OCI-LY3 (cell line): ENCODE results near the gene CCDC126.

ENCODE experiments used
- H2AFZ ChIP-seq: fragments of 200-600, 300-600 bp; shearing (Covaris generic); 2 replicates; pipeline ENCODE4 v1.6.0; 2014; ENCODE audit warnings: antibody characterized with exemption, low read depth, low read length
- H3K27ac ChIP-seq: fragments of 200-600, 300-600 bp; sonication (generic); 2 replicates; pipeline ENCODE4 v1.5.1; 2014; ENCODE audit warnings: mild to moderate bottlenecking, low read length, moderate library complexity, mixed read lengths
- H3K27me3 ChIP-seq: fragments of 200-600, 300-600 bp; sonication (generic); 2 replicates; pipeline ENCODE4 v1.6.1; 2014; ENCODE audit warnings: low read depth, low read length, mixed read lengths
- H3K36me3 ChIP-seq: fragments of 200-600, 300-600 bp; sonication (generic); replicated peaks from 2 replicates; pipeline ENCODE3; 2014; ENCODE audit warnings: low read depth, low read length, mixed read lengths
- H3K4me1 ChIP-seq: fragments of 300-600, 200-600 bp; sonication (generic); 2 replicates; pipeline ENCODE4 v1.6.1; 2014; ENCODE audit warnings: low read length, mixed read lengths
- H3K4me2 ChIP-seq: fragments of 200-600, 300-600 bp; sonication (generic); 2 replicates; pipeline ENCODE4 v1.6.1; 2014; ENCODE audit warnings: low read length, mixed read lengths
- H3K4me3 ChIP-seq: fragments of 300-600, 200-600 bp; sonication (generic); 2 replicates; pipeline ENCODE4 v1.5.1; 2014; ENCODE audit warnings: antibody characterized with exemption, mild to moderate bottlenecking, low read length, moderate library complexity
- H3K79me2 ChIP-seq: fragments of 300-600, 200-600 bp; shearing (Covaris generic); 2 replicates; pipeline ENCODE4 v1.6.1; 2014; ENCODE audit warnings: mild to moderate bottlenecking, low read length, mixed read lengths
- H3K9ac ChIP-seq: fragments of 300-600, 200-600 bp; shearing (Covaris generic); 2 replicates; pipeline ENCODE4 v1.6.0; 2014; ENCODE audit warnings: mild to moderate bottlenecking, low read length, moderate library complexity
- H3K9me3 ChIP-seq: fragments of 200-600, 300-600 bp; shearing (Covaris generic); 2 replicates; pipeline ENCODE4 v1.6.1; 2014; ENCODE audit warnings: low read length, mixed read lengths; ENCODE audit not compliant: insufficient read depth
- H4K20me1 ChIP-seq: fragments of 200-600, 300-600 bp; sonication (generic); 2 replicates; pipeline ENCODE4 v1.6.1; 2016; ENCODE audit warnings: low read length, mixed read lengths; ENCODE audit not compliant: insufficient read depth
- EZH2phosphoT487 ChIP-seq: fragments of 200-600 bp; shearing (Covaris generic); IDR thresholded peaks from 2 replicates; pipeline ENCODE4 v1.6.1; 2018; ENCODE audit warnings: antibody characterized with exemption, mixed run types, low read depth
- TF ChIP-seq, protein P1 (sequence below): fragments of 200-600, 300-600 bp; sonication (generic); IDR thresholded peaks from 2 replicates; pipeline ENCODE4 v1.5.1; 2014; ENCODE audit warnings: antibody characterized with exemption, low read length, low read depth

Gene CCDC126

DNA sequence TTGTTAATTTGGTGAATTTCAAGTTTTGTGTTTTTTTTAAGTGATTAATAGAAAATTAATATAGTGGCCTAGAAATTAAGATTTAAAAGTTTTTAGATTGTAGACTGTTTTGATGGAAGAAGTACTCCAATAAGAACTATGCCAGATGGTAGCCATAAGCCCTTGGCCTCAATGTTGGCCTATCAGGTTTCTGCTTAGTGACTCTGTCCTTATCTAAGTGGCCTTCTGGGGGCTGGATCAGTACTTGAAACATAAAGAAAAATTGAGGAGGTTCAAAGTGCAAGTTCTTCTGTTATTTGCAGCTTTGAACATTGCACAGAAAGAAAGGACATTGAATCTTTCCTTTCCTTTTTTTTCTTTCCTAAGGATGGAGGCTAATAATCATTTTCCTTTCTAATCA is 9.9 kb downstream of the CCDC126 start:
- Histone ChIP-seq H3K4me2 (no peak overlapping the region), H3K27me3 (no peaks in the 10 kb centered on the region), H4K20me1 (peaks cover 22% of the 10 kb centered on the region), H3K4me1 (peaks cover 3% of the 10 kb centered on the region; the same call in 1 of the 2 replicates), H2AFZ (no peak overlapping the region), H3K4me3 (no peak overlapping the region), H3K9me3 (no peaks in the 10 kb centered on the region), H3K9ac (no peak overlapping the region), H3K27ac (no peak overlapping the region), H3K79me2 (peaks cover 63% of the 10 kb centered on the region), H3K36me3 (peaks cover 24% of the 10 kb centered on the region)
- no peak for TF ChIP-seq EZH2phosphoT487
- TF ChIP-seq, protein P1, sequence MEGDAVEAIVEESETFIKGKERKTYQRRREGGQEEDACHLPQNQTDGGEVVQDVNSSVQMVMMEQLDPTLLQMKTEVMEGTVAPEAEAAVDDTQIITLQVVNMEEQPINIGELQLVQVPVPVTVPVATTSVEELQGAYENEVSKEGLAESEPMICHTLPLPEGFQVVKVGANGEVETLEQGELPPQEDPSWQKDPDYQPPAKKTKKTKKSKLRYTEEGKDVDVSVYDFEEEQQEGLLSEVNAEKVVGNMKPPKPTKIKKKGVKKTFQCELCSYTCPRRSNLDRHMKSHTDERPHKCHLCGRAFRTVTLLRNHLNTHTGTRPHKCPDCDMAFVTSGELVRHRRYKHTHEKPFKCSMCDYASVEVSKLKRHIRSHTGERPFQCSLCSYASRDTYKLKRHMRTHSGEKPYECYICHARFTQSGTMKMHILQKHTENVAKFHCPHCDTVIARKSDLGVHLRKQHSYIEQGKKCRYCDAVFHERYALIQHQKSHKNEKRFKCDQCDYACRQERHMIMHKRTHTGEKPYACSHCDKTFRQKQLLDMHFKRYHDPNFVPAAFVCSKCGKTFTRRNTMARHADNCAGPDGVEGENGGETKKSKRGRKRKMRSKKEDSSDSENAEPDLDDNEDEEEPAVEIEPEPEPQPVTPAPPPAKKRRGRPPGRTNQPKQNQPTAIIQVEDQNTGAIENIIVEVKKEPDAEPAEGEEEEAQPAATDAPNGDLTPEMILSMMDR: no peak

DNA sequence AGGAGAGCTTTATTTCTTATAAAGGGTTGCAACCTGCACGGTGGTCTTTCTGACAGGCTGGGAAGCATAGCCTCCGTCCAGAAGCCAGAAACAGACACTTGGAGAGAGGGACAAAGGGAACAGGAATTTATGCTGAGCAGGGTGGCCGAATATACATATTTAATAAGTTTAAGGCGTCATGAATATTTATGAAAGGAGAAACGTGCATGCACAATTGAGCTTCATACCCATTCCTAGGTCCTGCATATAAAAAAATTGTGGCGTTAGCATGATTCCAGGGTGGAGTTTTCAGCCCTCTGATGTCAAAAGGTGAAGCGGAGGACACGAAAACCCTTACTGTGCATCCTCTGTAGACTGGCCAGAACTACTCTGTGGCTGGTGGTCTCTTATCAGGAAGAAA is 10.7 kb downstream of the CCDC126 start:
- Histone ChIP-seq H3K4me1 (no peaks in the 10 kb centered on the region), H3K9ac (no peak overlapping the region), H3K27me3 (no peaks in the 10 kb centered on the region), H3K36me3 (peaks cover 22% of the 10 kb centered on the region), H3K9me3 (no peaks in the 10 kb centered on the region), H3K27ac (no peak overlapping the region), H3K79me2 (peaks cover 56% of the 10 kb centered on the region), H4K20me1 (peaks cover 15% of the 10 kb centered on the region), H3K4me3 (no peak overlapping the region), H2AFZ (no peak overlapping the region), H3K4me2 (no peak overlapping the region)
- TF ChIP-seq EZH2phosphoT487: no peak
- TF ChIP-seq, protein P1: no peak

DNA sequence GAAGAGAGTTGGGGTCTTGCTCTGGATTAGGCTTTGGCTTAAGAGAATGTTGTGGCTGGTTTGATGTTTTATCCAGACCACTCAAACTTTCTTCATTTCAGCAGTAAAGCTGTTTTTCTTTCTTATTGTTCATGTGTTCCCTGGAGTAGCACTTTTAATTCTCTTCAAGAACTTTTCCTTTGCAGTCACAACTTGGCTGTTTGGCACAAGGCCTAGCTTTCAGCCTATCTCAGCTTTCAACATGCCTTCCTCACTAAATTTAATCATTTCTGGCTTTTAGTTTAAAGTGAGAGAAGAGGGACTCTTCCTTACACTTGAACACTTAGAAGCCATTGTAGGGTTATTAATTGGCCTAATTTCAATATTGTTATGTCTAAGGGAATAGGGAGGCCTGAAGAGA is 18.1 kb downstream of the CCDC126 start:
- H4K20me1 ChIP-seq: no peaks in the 10 kb centered on the region; the same call in 1 of the 2 replicates
- peaks cover 5% of the 10 kb centered on the region; the same call in 1 of the 2 replicates for H3K4me1 ChIP-seq
- no peaks in the 10 kb centered on the region for H3K27me3 ChIP-seq
- H3K36me3 ChIP-seq: peaks cover 57% of the 10 kb centered on the region
- H3K4me2 ChIP-seq: no peak overlapping the region
- no peak overlapping the region for H2AFZ ChIP-seq
- no peak overlapping the region for H3K9ac ChIP-seq
- TF ChIP-seq EZH2phosphoT487: no peak
- TF ChIP-seq, protein P1: no peak
- H3K4me3 ChIP-seq: no peak overlapping the region
- H3K27ac ChIP-seq: no peak overlapping the region
- peaks cover 11% of the 10 kb centered on the region for H3K79me2 ChIP-seq
- H3K9me3 ChIP-seq: 0 out of 2 replicates have a peak, but pooled peaks cover 3% of the 10 kb centered on the region

DNA sequence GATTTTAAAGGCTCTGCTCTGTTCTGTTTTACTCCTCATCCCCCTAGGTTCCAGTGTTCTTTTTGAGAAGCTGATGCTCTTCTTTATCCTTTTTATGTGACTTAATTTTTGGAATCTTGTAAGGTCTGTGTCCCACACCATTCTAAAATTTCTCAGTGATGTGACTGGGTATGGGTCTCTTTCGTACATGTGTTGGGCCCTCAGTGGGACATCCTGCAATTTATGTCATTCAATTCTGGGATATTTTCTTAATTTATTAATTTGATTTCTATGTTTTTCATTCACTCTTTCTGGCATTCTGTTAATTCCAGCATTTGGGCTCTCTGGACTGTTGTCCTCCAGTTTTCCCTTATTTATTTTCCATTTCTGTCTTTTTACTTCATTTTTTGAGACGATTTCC is 19.4 kb downstream of the CCDC126 start:
- 0 out of 2 replicates have a peak, but pooled peaks cover 3% of the 10 kb centered on the region for H3K9me3 ChIP-seq
- no peak overlapping the region for H3K9ac ChIP-seq
- peaks cover 5% of the 10 kb centered on the region; the same call in 1 of the 2 replicates for H3K4me1 ChIP-seq
- H4K20me1 ChIP-seq: no peaks in the 10 kb centered on the region
- peaks cover 52% of the 10 kb centered on the region for H3K36me3 ChIP-seq
- peaks cover 11% of the 10 kb centered on the region for H3K79me2 ChIP-seq
- no peak overlapping the region for H3K4me3 ChIP-seq
- H3K4me2 ChIP-seq: no peak overlapping the region
- H2AFZ ChIP-seq: no peak overlapping the region
- TF ChIP-seq, protein P1: no peak
- no peak for TF ChIP-seq EZH2phosphoT487
- no peak overlapping the region for H3K27ac ChIP-seq
- H3K27me3 ChIP-seq: no peaks in the 10 kb centered on the region
